Progenitor cell of endocrine pancreas (in vitro differentiated cells): ENCODE results near the gene ZBTB46. TPM values are rescaled to one million over a fixed set of nuclear protein-coding genes. Genes with fewer than 3 reads are reported as not detected.

Experiments used
- DNase-seq: peaks from one replicate; pipeline ENCODE4 v3.0.0; 2021; ENCODE audit warnings: low spot score; ENCODE audit not compliant: unreplicated experiment
- H3K27ac Mint-ChIP-seq: 2 replicates; pipeline ENCODE4 v1.8.0; 2021; ENCODE audit warnings: mild to moderate bottlenecking, moderate library complexity, mixed read lengths
- H3K27me3 Mint-ChIP-seq: 2 replicates; pipeline ENCODE4 v1.8.0; 2021; ENCODE audit warnings: mixed read lengths
- H3K36me3 Mint-ChIP-seq: 2 replicates; pipeline ENCODE4 v1.8.0; 2022; ENCODE audit warnings: mixed read lengths; ENCODE audit not compliant: insufficient read depth
- H3K4me1 Mint-ChIP-seq: 2 replicates; pipeline ENCODE4 v1.8.0; 2021; ENCODE audit warnings: low read depth, mixed read lengths
- H3K4me3 Mint-ChIP-seq: 2 replicates; pipeline ENCODE4 v1.8.0; 2021; ENCODE audit warnings: low read depth, mild to moderate bottlenecking, moderate library complexity, mixed read lengths
- H3K9me3 Mint-ChIP-seq: 2 replicates; pipeline ENCODE4 v1.8.0; 2021; ENCODE audit warnings: low read depth, mixed read lengths
- CTCF ChIP-seq: fragments of 200-600 bp; sonication (generic); IDR thresholded peaks from one replicate; pipeline ENCODE4 v1.5.0; 2021; ENCODE audit warnings: antibody characterized with exemption, mild to moderate bottlenecking; ENCODE audit not compliant: unreplicated experiment
- total RNA-seq: library from RNA; stranded (reverse); gene quantifications from 2 replicates; pipeline ENCODE4 v1.2.1, GENCODE V29; 2021

Gene ZBTB46
- total RNA-seq, 1 donor from 2014 or later, result 31.2 TPM

DNA sequence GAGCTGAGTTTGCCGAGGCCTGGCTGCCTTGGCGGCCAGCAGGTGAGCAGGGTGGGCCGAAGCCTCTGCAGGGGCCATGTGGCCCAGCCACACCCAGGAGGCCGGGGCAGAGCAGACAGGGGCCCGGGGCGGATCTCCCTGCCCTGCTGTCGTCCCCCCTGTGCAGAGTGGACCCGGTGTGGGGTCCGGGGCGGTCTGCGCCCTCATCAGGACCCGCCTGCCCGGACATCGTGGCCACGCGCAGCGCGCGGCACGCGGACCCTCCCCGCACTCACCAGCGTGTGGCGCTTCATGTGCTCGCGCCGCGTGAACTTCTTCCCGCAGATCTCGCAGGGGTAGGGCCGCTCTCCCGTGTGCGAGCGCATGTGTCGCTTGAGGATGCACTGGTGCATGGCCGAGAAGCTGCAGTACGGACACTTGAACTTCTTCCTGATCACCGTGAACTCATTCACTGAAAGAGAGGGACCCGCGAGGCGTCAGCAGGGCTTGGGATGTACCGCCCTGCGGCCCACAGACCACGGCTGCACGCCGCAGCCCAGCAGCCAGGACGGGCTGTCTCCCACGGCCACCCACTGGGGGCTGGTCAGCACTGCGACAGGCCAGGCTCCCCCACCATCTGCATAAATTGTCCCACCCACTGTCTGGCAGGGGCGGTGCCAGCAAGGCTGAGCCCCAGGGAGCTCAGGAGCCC, 78.5 kb downstream of the ZBTB46 start:
- H3K4me3 Mint-ChIP-seq, result no peak overlapping the region
- no peaks in the 10 kb centered on the region for H3K9me3 Mint-ChIP-seq
- no peak for DNase-seq
- no peak for TF ChIP-seq CTCF
- no peak overlapping the region for H3K27ac Mint-ChIP-seq
- H3K36me3 Mint-ChIP-seq, result peaks cover 3% of the 10 kb centered on the region
- H3K27me3 Mint-ChIP-seq, result no peaks in the 10 kb centered on the region
- no peaks in the 10 kb centered on the region for H3K4me1 Mint-ChIP-seq

DNA sequence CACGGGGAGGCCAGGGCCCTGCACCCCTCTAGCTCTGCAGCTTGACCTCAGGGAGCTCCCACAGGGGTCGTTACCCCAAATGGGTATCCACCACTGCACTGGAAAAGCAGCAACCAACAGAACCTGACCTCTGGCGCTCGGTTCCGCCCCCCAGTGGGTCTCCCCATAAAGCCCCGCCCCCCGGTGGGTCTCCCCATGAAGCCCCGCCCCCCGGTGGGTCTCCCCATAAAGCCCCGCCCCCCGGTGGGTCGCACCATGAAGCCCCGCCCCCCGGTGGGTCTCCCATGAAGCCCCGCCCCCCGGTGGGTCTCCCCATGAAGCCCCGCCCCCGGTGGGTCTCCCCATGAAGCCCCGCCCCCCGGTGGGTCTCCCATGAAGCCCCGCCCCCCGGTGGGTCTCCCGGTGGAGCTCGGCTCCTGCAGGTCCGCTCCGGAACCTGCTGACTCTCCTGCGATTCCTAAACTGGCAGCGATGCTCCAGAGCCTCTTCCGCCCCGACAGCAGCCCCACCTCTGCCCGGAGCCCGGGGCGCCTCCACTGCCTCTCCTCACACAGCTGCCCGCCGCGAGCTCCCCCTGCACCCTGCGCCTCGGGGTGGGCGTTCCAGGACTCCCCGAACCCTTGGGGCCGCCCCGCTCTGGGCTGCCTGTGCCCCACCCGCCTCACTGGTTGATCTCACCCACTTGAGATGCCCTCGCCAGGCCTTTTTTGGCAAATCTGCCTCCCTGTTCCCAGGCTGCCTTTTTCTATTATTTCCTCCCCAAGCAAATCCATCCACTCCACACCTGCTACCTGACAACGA, 79.4 kb downstream of the ZBTB46 start:
- Mint-ChIP-seq H3K4me3 (no peak overlapping the region), H3K27me3 (no peaks in the 10 kb centered on the region), H3K36me3 (peaks cover 3% of the 10 kb centered on the region), H3K4me1 (no peaks in the 10 kb centered on the region), H3K27ac (no peak overlapping the region), H3K9me3 (no peaks in the 10 kb centered on the region)
- DNase-seq, result no peak
- no peak for TF ChIP-seq CTCF

DNA sequence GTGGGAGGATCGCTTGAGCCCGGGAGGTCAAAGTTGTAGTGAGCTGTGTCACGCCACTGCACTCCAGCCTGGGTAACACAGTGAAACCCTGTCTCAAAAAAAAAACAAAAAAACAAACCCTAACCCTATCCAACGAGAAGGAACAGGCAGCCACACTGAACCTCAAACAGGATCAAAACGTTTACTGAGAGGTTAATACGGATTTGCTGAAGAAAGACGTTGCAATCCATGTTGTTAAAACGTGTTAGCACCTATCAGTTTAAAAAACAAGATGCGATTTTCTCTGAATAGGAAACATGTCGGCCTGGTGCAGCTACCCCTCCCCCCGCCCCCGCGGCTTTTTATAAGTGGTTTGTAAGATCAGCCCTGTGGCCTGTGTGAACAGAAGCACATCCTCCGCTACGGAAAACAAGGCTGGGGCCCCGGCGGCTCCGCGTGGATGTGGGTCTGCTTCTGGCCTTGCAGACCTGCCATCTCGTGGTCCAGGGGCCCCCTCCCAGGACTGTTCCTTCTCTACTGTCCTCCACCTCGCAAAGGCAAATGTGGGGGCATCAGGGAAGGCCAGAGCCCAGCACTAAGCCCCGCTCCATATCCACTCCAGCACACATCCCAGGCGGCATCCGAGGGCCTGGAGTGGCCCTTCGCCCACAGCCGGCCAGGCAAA, 80.1 kb downstream of the ZBTB46 start:
- H3K27me3 Mint-ChIP-seq, result no peaks in the 10 kb centered on the region
- H3K36me3 Mint-ChIP-seq, result peaks cover 3% of the 10 kb centered on the region
- no peaks in the 10 kb centered on the region for H3K4me1 Mint-ChIP-seq
- DNase-seq, result no peak
- H3K4me3 Mint-ChIP-seq, result no peak overlapping the region
- H3K9me3 Mint-ChIP-seq, result no peaks in the 10 kb centered on the region
- peak overlapping the region; percentile 52 for H3K27ac Mint-ChIP-seq
- no peak for TF ChIP-seq CTCF

- Mint-ChIP-seq H3K4me1 (no peaks in the 10 kb centered on the region), H3K4me3 (no peak overlapping the region), H3K27me3 (no peaks in the 10 kb centered on the region), H3K27ac (no peak overlapping the region), H3K36me3 (peaks cover 5% of the 10 kb centered on the region), H3K9me3 (no peaks in the 10 kb centered on the region)
- no peak for TF ChIP-seq CTCF
- DNase-seq, result no peak
Measured at GRCh38 chr20:63749597-63750508, 81.2 kb downstream of the ZBTB46 start.
